Measurements from ENCODE around the gene MEIS3.
"Not testable (repeated sequence)": the region's sequence is repeated elsewhere in the genome, so short reads cannot be mapped to it uniquely, and the experiment has no call there.

DNA sequence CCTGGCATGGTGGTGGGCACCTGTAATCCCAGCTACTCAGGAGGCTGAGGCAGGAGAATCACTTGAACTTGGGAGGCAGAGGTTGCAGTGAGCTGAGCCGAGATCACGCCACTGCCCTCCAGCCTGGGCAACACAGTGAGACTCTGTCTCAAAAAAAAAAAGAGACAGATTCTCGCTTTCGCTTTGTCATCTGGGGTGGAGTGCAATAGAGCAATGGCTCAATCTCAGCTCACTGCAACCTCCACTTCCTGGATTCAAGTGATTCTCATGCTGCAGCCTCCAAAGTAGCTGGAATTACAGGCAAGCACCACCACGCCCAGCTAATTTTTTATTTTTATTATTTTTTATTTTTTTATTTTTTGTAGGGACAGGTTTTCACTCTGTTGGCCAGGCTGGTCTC, 30.6 kb downstream of the MEIS3 start:
- TF ChIP-seq EP300 (IDR thresholded peaks at IDR 0.05; ENCODE audit: borderline replicate concordance in 1 of 2, low read depth in 1 of 2, low read length in 1 of 2); FOXJ3 (CRISPR knock-in tag; IDR thresholded peaks at IDR 0.05); POLR2AphosphoS5 (IDR thresholded peaks at IDR 0.05; ENCODE audit: low read depth, low read length); EZH2phosphoT487 (IDR thresholded peaks at IDR 0.05; ENCODE audit: borderline replicate concordance, low read depth); RCOR1 (IDR thresholded peaks at IDR 0.05; ENCODE audit: low read length): not testable (repeated sequence)
- TF ChIP-seq, protein P1, sequence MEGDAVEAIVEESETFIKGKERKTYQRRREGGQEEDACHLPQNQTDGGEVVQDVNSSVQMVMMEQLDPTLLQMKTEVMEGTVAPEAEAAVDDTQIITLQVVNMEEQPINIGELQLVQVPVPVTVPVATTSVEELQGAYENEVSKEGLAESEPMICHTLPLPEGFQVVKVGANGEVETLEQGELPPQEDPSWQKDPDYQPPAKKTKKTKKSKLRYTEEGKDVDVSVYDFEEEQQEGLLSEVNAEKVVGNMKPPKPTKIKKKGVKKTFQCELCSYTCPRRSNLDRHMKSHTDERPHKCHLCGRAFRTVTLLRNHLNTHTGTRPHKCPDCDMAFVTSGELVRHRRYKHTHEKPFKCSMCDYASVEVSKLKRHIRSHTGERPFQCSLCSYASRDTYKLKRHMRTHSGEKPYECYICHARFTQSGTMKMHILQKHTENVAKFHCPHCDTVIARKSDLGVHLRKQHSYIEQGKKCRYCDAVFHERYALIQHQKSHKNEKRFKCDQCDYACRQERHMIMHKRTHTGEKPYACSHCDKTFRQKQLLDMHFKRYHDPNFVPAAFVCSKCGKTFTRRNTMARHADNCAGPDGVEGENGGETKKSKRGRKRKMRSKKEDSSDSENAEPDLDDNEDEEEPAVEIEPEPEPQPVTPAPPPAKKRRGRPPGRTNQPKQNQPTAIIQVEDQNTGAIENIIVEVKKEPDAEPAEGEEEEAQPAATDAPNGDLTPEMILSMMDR (IDR thresholded peaks at IDR 0.05) = not testable (repeated sequence)

Data from SK-N-SH (cell line).